GM19025 (cell line): Measurements from ENCODE around the gene HACD3.
A peak's percentile ranks its signal among the peaks of the same experiment; 100 is the strongest.
"Not testable (repeated sequence)": the region's sequence is repeated elsewhere in the genome, so short reads cannot be mapped to it uniquely, and the experiment has no call there.

Source experiments
- ATAC-seq: cut with Tn5 transposase; IDR thresholded peaks from one replicate; pipeline ENCODE4 v1.9.1; 2021; ENCODE audit warnings: mild to moderate bottlenecking, low read depth, moderate library complexity; ENCODE audit not compliant: unreplicated experiment

The HACD3 gene

GRCh38 chr15:65587094-65587493 lies 56.8 kb downstream of the HACD3 start:
- no peak for ATAC-seq

- no peak for ATAC-seq
These were observed 65.7 kb downstream of the HACD3 start for GRCh38 chr15:65595960-65596359.

GRCh38 chr15:65598468-65598867 lies 68.2 kb downstream of the HACD3 start:
- ATAC-seq, result no peak

GRCh38 chr15:65599677-65600076 lies 69.4 kb downstream of the HACD3 start:
- ATAC-seq, result no peak

- no peak for ATAC-seq
These were observed 72.9 kb downstream of the HACD3 start for GRCh38 chr15:65603134-65603533.

GRCh38 chr15:65603559-65603958 lies 73.3 kb downstream of the HACD3 start:
- no peak for ATAC-seq

GRCh38 chr15:65610871-65611718 lies 80.8 kb downstream of the HACD3 start, which contains the start of gene INTS14:
TSS of gene INTS14 (minus strand) at chr15:65611131. CDS start at chr15:65607380, 3,751 bp downstream.
- ATAC-seq, result peak; percentile 97

- ATAC-seq, result no peak
These were observed 81.8 kb downstream of the HACD3 start for GRCh38 chr15:65611888-65612615.

- ATAC-seq, result no peak
These were observed 82.3 kb downstream of the HACD3 start for GRCh38 chr15:65612616-65612946.

GRCh38 chr15:65612949-65613744 lies 82.9 kb downstream of the HACD3 start:
- no peak for ATAC-seq

- ATAC-seq, result not testable (repeated sequence)
These were observed 85.6 kb downstream of the HACD3 start for GRCh38 chr15:65615887-65616286.

- no peak for ATAC-seq
These were observed 88.4 kb downstream of the HACD3 start for GRCh38 chr15:65618560-65619109.

GRCh38 chr15:65619626-65620290 lies 89.5 kb downstream of the HACD3 start:
- ATAC-seq, result no peak

- ATAC-seq, result no peak
These were observed 90.6 kb downstream of the HACD3 start for GRCh38 chr15:65620833-65621232.

GRCh38 chr15:65621638-65622037 lies 91.4 kb downstream of the HACD3 start, which contains the start of gene SLC24A1:
TSS of gene SLC24A1 (plus strand) at chr15:65621938. CDS start at chr15:65624081, 2,143 bp downstream.
- no peak for ATAC-seq

- ATAC-seq, result no peak
These were observed 92.8 kb downstream of the HACD3 start for GRCh38 chr15:65623103-65623502.

GRCh38 chr15:65626856-65627255 lies 96.6 kb downstream of the HACD3 start:
- no peak for ATAC-seq
